Common myeloid progenitor, CD34-positive (primary cell): ENCODE data around the gene PPFIA1.
"Not testable (repeated sequence)": the region's sequence is repeated elsewhere in the genome, so short reads cannot be mapped to it uniquely, and the experiment has no call there.

ENCODE experiments used
- CTCF ChIA-PET: fragments of 350-600 bp; sonication (Branson Sonifier 250); formaldehyde crosslinking; loops from one replicate; lab custom pipeline; 2021; ENCODE audit warnings: antibody characterized with exemption; lab: Charles Lee
- POLR2A ChIA-PET: fragments of 350-600 bp; sonication (Branson Sonifier 250); formaldehyde crosslinking; loops from one replicate; lab custom pipeline; 2021; ENCODE audit warnings: antibody characterized with exemption; lab: Charles Lee
- DNase-seq, 3 donors: peaks; one replicate each; pipeline versions ENCODE4 v3.0.0 to v3.0.0-alpha.2; 2013
- H3K27ac ChIP-seq, 2 experiments: 1 replicate in 1 of 2; 2 replicates in 1 of 2; pipeline ENCODE4 v1.7.0; 2013; ENCODE audit warnings: inconsistent platforms in 2 of 2, low read length in 2 of 2, mild to moderate bottlenecking in 2 of 2, low read depth in 1 of 2, moderate library complexity in 1 of 2; ENCODE audit not compliant: severe bottlenecking in 2 of 2, insufficient read depth in 1 of 2, poor library complexity in 1 of 2
- H3K27me3 ChIP-seq, 5 experiments: replicated peaks in 2 of 5; 1 replicate in 3 of 5; 2 replicates in 2 of 5; pipeline versions ENCODE4 v1.6.1 to v1.7.0; 2013; ENCODE audit warnings: low read length in 4 of 5, mild to moderate bottlenecking in 2 of 5, moderate library complexity in 2 of 5, inconsistent platforms in 1 of 5; ENCODE audit not compliant: insufficient read depth in 5 of 5, control insufficient read depth in 4 of 5
- H3K36me3 ChIP-seq, 4 experiments: 1 replicate in 2 of 4; 2 replicates in 2 of 4; pipeline versions ENCODE4 v1.6.1 to v1.7.0; 2013; ENCODE audit warnings: low read length in 3 of 4, control low read depth in 1 of 4, mild to moderate bottlenecking in 1 of 4; ENCODE audit not compliant: control insufficient read depth in 4 of 4, insufficient read depth in 4 of 4
- H3K4me1 ChIP-seq, 4 experiments: 1 replicate in 3 of 4; 2 replicates in 1 of 4; pipeline versions ENCODE4 v1.6.1 to v1.7.1; 2013; ENCODE audit warnings: low read length in 3 of 4, mild to moderate bottlenecking in 3 of 4, control low read depth in 1 of 4, inconsistent platforms in 1 of 4, moderate library complexity in 1 of 4; ENCODE audit not compliant: control insufficient read depth in 4 of 4, insufficient read depth in 4 of 4; ENCODE audit errors: control extremely low read depth in 1 of 4
- H3K4me3 ChIP-seq, 7 experiments: 1 replicate in 4 of 7; 2 replicates in 3 of 7; pipeline versions ENCODE4 v1.5.1 to v1.7.0; 2013; ENCODE audit warnings: mild to moderate bottlenecking in 7 of 7, low read length in 6 of 7, moderate library complexity in 6 of 7, inconsistent platforms in 2 of 7, low read depth in 2 of 7, control low read depth in 1 of 7; ENCODE audit not compliant: insufficient read depth in 4 of 7, control insufficient read depth in 1 of 7; ENCODE audit errors: extremely low read depth in 1 of 7
- H3K9me3 ChIP-seq, 5 experiments: 1 replicate in 4 of 5; 2 replicates in 1 of 5; pipeline versions ENCODE4 v1.6.1 to v1.7.1; 2013; ENCODE audit warnings: low read length in 4 of 5, mild to moderate bottlenecking in 2 of 5, inconsistent platforms in 1 of 5, low read depth in 1 of 5, moderate library complexity in 1 of 5; ENCODE audit not compliant: control insufficient read depth in 4 of 5, insufficient read depth in 2 of 5; ENCODE audit errors: control extremely low read depth in 1 of 5
- WGBS: methylation state at CpG from one replicate; pipeline ENCODE4 v1.1.5; 2013; ENCODE audit not compliant: insufficient coverage; 5-methylcytosine and 5-hydroxymethylcytosine counted together

Gene PPFIA1

GRCh38 chr11:70250876-70251658, 19.4 kb upstream of the PPFIA1 start:
- ChIA-PET POLR2A (no interaction called here), CTCF (no interaction called here)
- 94% methylated on average over 11 of the region's 16 CpGs for WGBS

GRCh38 chr11:70251659-70252321, 18.7 kb upstream of the PPFIA1 start:
- Histone ChIP-seq H3K36me3 (no peaks in the 10 kb centered on the region), H3K27me3 (peaks cover 0 to 2% (median 0%) of the 10 kb centered on the region in 5 experiments), H3K4me1 (no peaks in the 10 kb centered on the region), H3K9me3 (peaks cover 0 to 4% (median 0%) of the 10 kb centered on the region in 5 experiments), H3K4me3 (no peak overlapping the region), H3K27ac (no peak overlapping the region)
- ChIA-PET POLR2A (no interaction called here), CTCF (no interaction called here)
- no peak for DNase-seq
- WGBS = 95% methylated on average over 20 of the region's 21 CpGs

More at GRCh38 chr11:70250876-70251658, 19.4 kb upstream of the PPFIA1 start:
- DNase-seq = no peak
- peaks cover 0 to 4% (median 0%) of the 10 kb centered on the region in 5 experiments for H3K9me3 ChIP-seq
- H3K4me1 ChIP-seq = no peaks in the 10 kb centered on the region
- peaks cover 0 to 2% (median 0%) of the 10 kb centered on the region in 5 experiments for H3K27me3 ChIP-seq
- H3K4me3 ChIP-seq = peak overlapping the region in 1 of 7 experiments; percentile 10
- H3K36me3 ChIP-seq = no peaks in the 10 kb centered on the region
- no peak overlapping the region for H3K27ac ChIP-seq

- POLR2A ChIA-PET = no interaction called here
- no peaks in the 10 kb centered on the region for H3K36me3 ChIP-seq
- CTCF ChIA-PET = no interaction called here
- no peaks in the 10 kb centered on the region for H3K9me3 ChIP-seq
- DNase-seq = no peak
- no peaks in the 10 kb centered on the region for H3K4me1 ChIP-seq
- H3K27ac ChIP-seq = no peak overlapping the region
- peaks cover 0 to 3% (median 0%) of the 10 kb centered on the region in 5 experiments for H3K27me3 ChIP-seq
- 99% methylated on average over 11 of the region's 12 CpGs for WGBS
- no peak overlapping the region for H3K4me3 ChIP-seq
Observed at GRCh38 chr11:70252844-70253243, 17.6 kb upstream of the PPFIA1 start.

- Histone ChIP-seq H3K36me3 (no peaks in the 10 kb centered on the region), H3K27me3 (peaks cover 0 to 3% (median 0%) of the 10 kb centered on the region in 5 experiments), H3K27ac (no peak overlapping the region), H3K9me3 (no peaks in the 10 kb centered on the region), H3K4me1 (no peaks in the 10 kb centered on the region), H3K4me3 (no peak overlapping the region)
- 94% methylated on average over 4 of the region's 12 CpGs for WGBS
- DNase-seq = no peak
- ChIA-PET POLR2A (interaction anchor here (0.6 kb wide), 1 partner anchor 591 kb away, joined by 3 read pairs; no protein-coding TSS in a partner anchor), CTCF (no interaction called here)
Observed at GRCh38 chr11:70255477-70256116, 14.9 kb upstream of the PPFIA1 start.

- H3K27ac ChIP-seq, DNase-seq, H3K9me3 ChIP-seq, H3K4me3 ChIP-seq, H3K36me3 ChIP-seq, H3K27me3 ChIP-seq, H3K4me1 ChIP-seq: not testable (repeated sequence)
- ChIA-PET CTCF (interaction anchor here (0.7 to 1.0 kb wide), 2 partner anchors 116 to 147 kb away, joined by 3 to 4 read pairs; no protein-coding TSS in a partner anchor), POLR2A (interaction anchor here (0.7 kb wide), 1 partner anchor 10 kb away, joined by 3 read pairs; no protein-coding TSS in a partner anchor)
- no CpG with 5 or more reads among the region's 2 CpGs for WGBS
Observed at GRCh38 chr11:70259077-70259476, 11.4 kb upstream of the PPFIA1 start.

- no peak for DNase-seq
Observed at GRCh38 chr11:70262951-70263350, 7.5 kb upstream of the PPFIA1 start.

More at GRCh38 chr11:70262951-70263350, 7.5 kb upstream of the PPFIA1 start:
- no peaks in the 10 kb centered on the region for H3K36me3 ChIP-seq
- no peaks in the 10 kb centered on the region for H3K4me1 ChIP-seq
- ChIA-PET POLR2A (no interaction called here), CTCF (no interaction called here)
- H3K9me3 ChIP-seq = no peaks in the 10 kb centered on the region
- H3K27ac ChIP-seq = no peak overlapping the region
- no peak overlapping the region for H3K4me3 ChIP-seq
- WGBS = 100% methylated on average over 4 of the region's 6 CpGs
- H3K27me3 ChIP-seq = peaks cover 0 to 10% (median 6%) of the 10 kb centered on the region in 5 experiments
